Osteocyte (in vitro differentiated cells): ENCODE results near the gene CAPN11. TPM values are rescaled to one million over a fixed set of nuclear protein-coding genes. Genes with fewer than 3 reads are reported as not detected.

Experiments used
- DNase-seq: peaks from one replicate; pipeline ENCODE4 v3.0.0; 2021; ENCODE audit warnings: mixed read lengths; ENCODE audit not compliant: unreplicated experiment; ENCODE audit errors: extremely low spot score
- H3K27ac Mint-ChIP-seq: one replicate; pipeline ENCODE4 v1.8.0; 2021; ENCODE audit warnings: mild to moderate bottlenecking, mixed read lengths; ENCODE audit not compliant: unreplicated experiment
- H3K27me3 Mint-ChIP-seq: one replicate; pipeline ENCODE4 v1.8.0; 2021; ENCODE audit warnings: mixed read lengths; ENCODE audit not compliant: unreplicated experiment
- H3K36me3 Mint-ChIP-seq: one replicate; pipeline ENCODE4 v1.8.0; 2021; ENCODE audit warnings: mixed read lengths; ENCODE audit not compliant: unreplicated experiment
- H3K4me1 Mint-ChIP-seq: one replicate; pipeline ENCODE4 v1.8.0; 2021; ENCODE audit warnings: mixed read lengths; ENCODE audit not compliant: unreplicated experiment
- H3K4me3 Mint-ChIP-seq: one replicate; pipeline ENCODE4 v1.8.0; 2021; ENCODE audit warnings: mild to moderate bottlenecking, moderate library complexity, mixed read lengths; ENCODE audit not compliant: unreplicated experiment
- H3K9me3 Mint-ChIP-seq: one replicate; pipeline ENCODE4 v1.8.0; 2021; ENCODE audit warnings: mixed read lengths; ENCODE audit not compliant: unreplicated experiment
- total RNA-seq: library from RNA; stranded (reverse); gene quantifications from 2 replicates; pipeline ENCODE4 v1.2.1, GENCODE V29; 2021
- TF ChIP-seq, protein P1 (sequence below): fragments of 200-600 bp; sonication (generic); IDR thresholded peaks from 2 replicates; pipeline ENCODE4 v1.5.0; 2021; ENCODE audit warnings: antibody characterized with exemption, mild to moderate bottlenecking, moderate library complexity

The CAPN11 gene
- total RNA-seq, 1 donor from 2014 or later: not detected

DNA sequence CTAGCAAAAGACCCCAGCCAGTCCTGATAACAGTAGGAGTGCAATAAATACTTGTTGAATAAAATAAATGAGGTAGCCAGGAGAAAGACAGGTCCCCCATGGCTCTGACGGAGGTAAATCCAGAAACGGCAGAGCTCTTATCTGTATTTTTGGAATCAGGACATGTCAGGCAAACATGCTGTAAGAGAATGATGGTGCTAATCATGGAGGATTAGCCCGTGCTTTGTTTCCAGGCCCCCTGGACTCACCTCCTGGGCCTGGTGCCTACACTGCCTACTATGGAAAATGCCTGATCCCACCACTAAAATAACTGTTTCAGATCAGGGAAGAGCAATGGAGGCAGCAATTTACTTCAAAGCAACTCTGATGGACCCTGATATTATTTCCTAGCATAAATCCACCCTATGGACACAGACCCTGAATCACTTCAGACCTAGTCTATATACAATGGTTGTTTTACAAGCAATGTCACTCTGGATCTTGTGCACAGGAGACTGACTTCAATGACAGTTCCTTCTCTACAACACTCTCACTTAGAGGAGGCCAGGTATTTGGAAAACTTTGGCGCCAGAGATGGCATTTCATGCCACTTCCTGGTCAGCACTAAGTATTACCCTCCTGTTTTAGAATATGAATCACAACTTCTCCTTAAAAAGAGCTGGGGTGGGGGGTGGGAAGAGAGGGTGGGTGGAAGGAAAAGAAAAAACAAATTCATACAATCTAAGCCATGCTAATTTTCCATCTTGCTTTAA, 37.8 kb upstream of the CAPN11 start:
- Mint-ChIP-seq H3K9me3 (no peaks in the 10 kb centered on the region), H3K36me3 (peaks cover 3% of the 10 kb centered on the region), H3K27me3 (no peaks in the 10 kb centered on the region), H3K27ac (no peak overlapping the region), H3K4me3 (no peak overlapping the region), H3K4me1 (peaks cover 67% of the 10 kb centered on the region)
- TF ChIP-seq, protein P1, sequence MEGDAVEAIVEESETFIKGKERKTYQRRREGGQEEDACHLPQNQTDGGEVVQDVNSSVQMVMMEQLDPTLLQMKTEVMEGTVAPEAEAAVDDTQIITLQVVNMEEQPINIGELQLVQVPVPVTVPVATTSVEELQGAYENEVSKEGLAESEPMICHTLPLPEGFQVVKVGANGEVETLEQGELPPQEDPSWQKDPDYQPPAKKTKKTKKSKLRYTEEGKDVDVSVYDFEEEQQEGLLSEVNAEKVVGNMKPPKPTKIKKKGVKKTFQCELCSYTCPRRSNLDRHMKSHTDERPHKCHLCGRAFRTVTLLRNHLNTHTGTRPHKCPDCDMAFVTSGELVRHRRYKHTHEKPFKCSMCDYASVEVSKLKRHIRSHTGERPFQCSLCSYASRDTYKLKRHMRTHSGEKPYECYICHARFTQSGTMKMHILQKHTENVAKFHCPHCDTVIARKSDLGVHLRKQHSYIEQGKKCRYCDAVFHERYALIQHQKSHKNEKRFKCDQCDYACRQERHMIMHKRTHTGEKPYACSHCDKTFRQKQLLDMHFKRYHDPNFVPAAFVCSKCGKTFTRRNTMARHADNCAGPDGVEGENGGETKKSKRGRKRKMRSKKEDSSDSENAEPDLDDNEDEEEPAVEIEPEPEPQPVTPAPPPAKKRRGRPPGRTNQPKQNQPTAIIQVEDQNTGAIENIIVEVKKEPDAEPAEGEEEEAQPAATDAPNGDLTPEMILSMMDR: no peak
- DNase-seq: no peak

DNA sequence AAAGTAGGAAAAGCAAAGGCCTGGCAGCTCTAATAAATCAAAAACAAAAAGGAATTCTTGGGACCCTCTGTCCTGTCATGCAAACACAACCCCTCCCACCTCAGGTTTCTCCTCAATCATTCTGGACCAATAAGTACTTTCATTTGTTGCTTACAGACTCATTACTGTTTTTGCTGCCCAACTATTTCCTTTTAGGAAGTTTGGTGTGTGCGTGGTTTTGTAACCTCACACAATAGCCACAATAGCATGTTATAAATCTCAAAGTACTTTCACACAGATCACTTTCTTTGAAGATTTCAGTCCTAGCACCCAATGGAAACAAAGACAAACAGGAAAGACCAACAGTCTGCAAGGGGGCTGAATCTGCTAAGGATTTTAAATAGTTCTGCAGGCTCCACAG, 35.8 kb upstream of the CAPN11 start:
- Mint-ChIP-seq H3K27ac (peak overlapping the region; percentile 67), H3K4me1 (peaks cover 57% of the 10 kb centered on the region), H3K36me3 (peaks cover 2% of the 10 kb centered on the region), H3K4me3 (no peak overlapping the region), H3K9me3 (no peaks in the 10 kb centered on the region), H3K27me3 (no peaks in the 10 kb centered on the region)
- TF ChIP-seq, protein P1: no peak
- DNase-seq: no peak

DNA sequence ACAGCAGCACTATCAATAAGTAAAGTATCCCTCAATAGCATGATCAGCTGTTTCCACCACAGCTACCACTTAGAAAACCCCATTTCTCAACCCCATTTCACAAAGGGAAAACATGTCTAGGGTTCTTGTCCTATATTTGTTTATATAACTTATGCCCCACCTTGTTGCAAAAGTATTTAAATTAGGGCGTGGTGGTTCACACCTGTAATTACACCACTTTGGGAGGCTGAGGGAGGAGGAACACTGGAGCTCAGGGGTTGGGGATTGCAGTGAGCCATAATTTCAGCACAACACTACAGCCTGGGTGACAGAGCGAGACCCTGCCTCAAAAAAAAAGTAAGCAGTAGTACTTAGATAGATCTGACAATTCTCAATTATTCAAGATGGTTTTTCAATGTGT, 35.1 kb upstream of the CAPN11 start:
- Mint-ChIP-seq H3K4me1 (peaks cover 57% of the 10 kb centered on the region), H3K4me3 (no peak overlapping the region), H3K27ac (peak overlapping the region; percentile 67), H3K27me3 (no peaks in the 10 kb centered on the region), H3K9me3 (no peaks in the 10 kb centered on the region), H3K36me3 (peaks cover 2% of the 10 kb centered on the region)
- DNase-seq: no peak
- TF ChIP-seq, protein P1: no peak

DNA sequence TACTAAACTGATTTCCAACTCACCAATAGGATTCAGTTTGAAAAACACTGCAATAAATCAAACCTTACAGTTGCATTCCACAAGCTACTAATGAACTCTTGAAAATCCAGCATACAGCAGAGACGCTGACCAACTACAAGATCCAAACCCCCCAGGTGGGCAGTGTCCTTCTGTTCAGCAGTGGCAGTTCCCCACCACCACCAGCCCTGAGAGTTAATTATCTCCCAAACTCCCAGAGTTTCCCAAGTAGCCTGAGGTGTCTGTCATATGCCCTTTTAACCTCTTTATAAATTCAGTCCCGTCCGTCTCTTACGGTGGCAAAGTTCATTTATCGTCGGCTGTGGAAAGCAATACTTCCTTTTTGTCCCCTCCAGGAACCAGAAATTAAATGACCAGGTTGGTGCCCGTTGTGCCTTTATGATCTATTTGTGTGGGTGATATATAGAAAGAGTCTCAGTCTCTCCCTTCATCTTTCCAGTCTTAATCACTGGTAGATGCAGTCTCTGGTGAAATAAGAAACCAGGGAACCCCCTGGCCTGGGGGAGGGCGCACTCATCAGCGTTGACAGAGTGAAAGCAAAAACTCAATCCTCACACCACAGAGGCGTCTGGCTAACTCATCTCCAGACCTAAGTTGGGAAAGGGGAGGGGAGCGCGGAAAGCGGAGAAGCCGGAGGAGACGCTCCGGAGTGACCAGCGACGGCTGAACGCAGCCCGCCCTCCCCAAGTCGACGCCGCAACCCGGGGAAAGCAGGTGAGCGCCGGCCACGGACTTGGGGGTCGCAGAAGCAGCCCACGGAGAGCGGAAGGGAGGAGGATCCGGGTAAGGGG, 32.1 kb upstream of the CAPN11 start:
- Mint-ChIP-seq H3K36me3 (peaks cover 2% of the 10 kb centered on the region), H3K27ac (peak overlapping the region; percentile 93), H3K4me3 (peak overlapping the region; percentile 92), H3K4me1 (peaks cover 54% of the 10 kb centered on the region), H3K27me3 (no peaks in the 10 kb centered on the region), H3K9me3 (no peaks in the 10 kb centered on the region)
- peak; percentile 89 for DNase-seq
- TF ChIP-seq, protein P1: no peak
